Transverse colon (tissue), 4 donors: Measurements from ENCODE around the gene VEPH1.

Source experiments
- POLR2A ChIP-seq: fragments of 450-650 bp; IDR thresholded peaks from one replicate; pipeline ENCODE4 v1.6.1; 2016; ENCODE audit warnings: antibody characterized with exemption, mild to moderate bottlenecking, moderate library complexity
- POLR2AphosphoS5 ChIP-seq, 3 donors: sonication (generic); formaldehyde crosslinking; IDR thresholded peaks; one replicate each; pipeline ENCODE4 v1.6.1; 2016; ENCODE audit warnings: antibody characterized with exemption in 3 of 3
- TF ChIP-seq, protein P1 (sequence below), 5 experiments: fragments of 200-600 bp in 3 of 5; fragments of 450-650 bp in 2 of 5; sonication (generic) in 3 of 5; IDR thresholded peaks; 1 replicate in 2 of 5; 2 replicates in 3 of 5; pipeline ENCODE4 v1.5.1; 2016 to 2017; ENCODE audit warnings: antibody characterized with exemption in 5 of 5, inconsistent platforms in 3 of 5, mild to moderate bottlenecking in 2 of 5, moderate library complexity in 1 of 5

DNA sequence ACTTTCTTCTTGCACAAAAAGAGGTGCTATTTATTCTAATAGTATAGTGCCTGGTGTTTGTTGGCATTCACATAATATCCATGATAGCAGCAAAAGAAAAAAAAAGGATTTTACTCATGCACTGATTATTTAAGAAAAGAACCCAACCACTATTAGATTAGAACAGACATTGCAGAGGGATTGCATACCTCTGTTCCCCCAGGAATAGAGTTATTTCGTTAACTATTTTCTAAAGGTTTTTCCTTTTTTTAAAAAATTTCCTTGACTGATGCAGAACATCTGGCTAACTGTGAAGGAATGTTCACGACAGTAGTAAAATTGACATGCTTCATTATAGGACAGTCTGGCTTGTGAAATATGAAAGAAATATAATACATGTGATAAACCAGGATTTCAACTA is 203.1 kb downstream of the VEPH1 start:
- TF ChIP-seq POLR2A (no peak), POLR2AphosphoS5 (IDR thresholded peaks at IDR 0.05) (no peak)
- TF ChIP-seq, protein P1, sequence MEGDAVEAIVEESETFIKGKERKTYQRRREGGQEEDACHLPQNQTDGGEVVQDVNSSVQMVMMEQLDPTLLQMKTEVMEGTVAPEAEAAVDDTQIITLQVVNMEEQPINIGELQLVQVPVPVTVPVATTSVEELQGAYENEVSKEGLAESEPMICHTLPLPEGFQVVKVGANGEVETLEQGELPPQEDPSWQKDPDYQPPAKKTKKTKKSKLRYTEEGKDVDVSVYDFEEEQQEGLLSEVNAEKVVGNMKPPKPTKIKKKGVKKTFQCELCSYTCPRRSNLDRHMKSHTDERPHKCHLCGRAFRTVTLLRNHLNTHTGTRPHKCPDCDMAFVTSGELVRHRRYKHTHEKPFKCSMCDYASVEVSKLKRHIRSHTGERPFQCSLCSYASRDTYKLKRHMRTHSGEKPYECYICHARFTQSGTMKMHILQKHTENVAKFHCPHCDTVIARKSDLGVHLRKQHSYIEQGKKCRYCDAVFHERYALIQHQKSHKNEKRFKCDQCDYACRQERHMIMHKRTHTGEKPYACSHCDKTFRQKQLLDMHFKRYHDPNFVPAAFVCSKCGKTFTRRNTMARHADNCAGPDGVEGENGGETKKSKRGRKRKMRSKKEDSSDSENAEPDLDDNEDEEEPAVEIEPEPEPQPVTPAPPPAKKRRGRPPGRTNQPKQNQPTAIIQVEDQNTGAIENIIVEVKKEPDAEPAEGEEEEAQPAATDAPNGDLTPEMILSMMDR (IDR thresholded peaks at IDR 0.05): no peak
